IMR-90 (cell line): ENCODE measurements around the gene GFRA4. TPM values are rescaled to one million over a fixed set of nuclear protein-coding genes. Genes with fewer than 3 reads are reported as not detected.

ENCODE experiments used
- ATAC-seq: fragments of 200-7000 bp; cut with Tn5 transposase; 2 replicates; pipeline ENCODE4 v1.9.1; 2020; ENCODE audit warnings: low read depth, mild to moderate bottlenecking, moderate library complexity
- BruUV-seq: library from RNA; stranded (reverse); fragments of 400-500 nt; replicated peaks from 2 replicates; lab custom pipeline; 2021; lab: Mats Ljungman, UMichigan
- CTCF ChIA-PET: fragments of 300-600 bp; formaldehyde crosslinking; extraction: SDS; loops from one replicate; lab custom pipeline; 2021; ENCODE audit warnings: antibody characterized with exemption; lab: Yijun Ruan, JAX
- POLR2A ChIA-PET: fragments of 300-600 bp; sonication (Branson Sonifier 250); formaldehyde crosslinking; loops from one replicate; lab custom pipeline; 2022; ENCODE audit warnings: antibody characterized with exemption; ENCODE audit not compliant: unreplicated experiment; lab: Charles Lee
- DNase-seq: peaks from one replicate; pipeline ENCODE4 v3.0.0; 2013
- H2AFZ ChIP-seq: replicated peaks from 2 replicates; pipeline ENCODE3; 2013; ENCODE audit warnings: low read length, mild to moderate bottlenecking; ENCODE audit not compliant: poor library complexity
- H2AK5ac ChIP-seq: 2 replicates; pipeline ENCODE4 v1.6.1; 2013; ENCODE audit warnings: low read depth, low read length, inconsistent platforms
- H2AK9ac ChIP-seq: replicated peaks from 2 replicates; pipeline ENCODE3; 2013; ENCODE audit warnings: mild to moderate bottlenecking, low read depth, low read length, moderate library complexity; ENCODE audit not compliant: poor library complexity
- H2BK120ac ChIP-seq: 2 replicates; pipeline ENCODE4 v1.6.1; 2013; ENCODE audit warnings: low read depth, low read length, inconsistent platforms
- H2BK15ac ChIP-seq: 3 replicates; pipeline ENCODE4 v1.6.1; 2013; ENCODE audit warnings: low read depth, low read length, inconsistent platforms
- H2BK20ac ChIP-seq: 2 replicates; pipeline ENCODE4 v1.6.1; 2013; ENCODE audit warnings: low read depth, mild to moderate bottlenecking, inconsistent platforms, low read length, moderate library complexity
- H2BK5ac ChIP-seq: 2 replicates; pipeline ENCODE4 v1.6.1; 2013; ENCODE audit warnings: mild to moderate bottlenecking, low read depth, low read length, inconsistent platforms; ENCODE audit not compliant: poor library complexity, severe bottlenecking
- H3K14ac ChIP-seq: replicated peaks from 2 replicates; pipeline ENCODE4 v1.6.1; 2013; ENCODE audit warnings: low read depth, low read length, inconsistent platforms
- H3K18ac ChIP-seq: 2 replicates; pipeline ENCODE4 v1.6.1; 2013; ENCODE audit warnings: low read depth, low read length, control low read depth
- H3K23ac ChIP-seq: 2 replicates; pipeline ENCODE4 v1.6.1; 2013; ENCODE audit warnings: low read depth, low read length, inconsistent platforms
- H3K27ac ChIP-seq: 2 replicates; pipeline ENCODE4 v1.5.1; 2013; ENCODE audit warnings: mild to moderate bottlenecking, control low read depth, low read length; ENCODE audit not compliant: insufficient read depth
- H3K27me3 ChIP-seq: 2 replicates; pipeline ENCODE4 v1.6.1; 2013; ENCODE audit warnings: low read length; ENCODE audit not compliant: control insufficient read depth, insufficient read depth
- H3K36me3 ChIP-seq: 2 replicates; pipeline ENCODE4 v1.6.1; 2013; ENCODE audit warnings: low read length, mixed read lengths; ENCODE audit not compliant: control insufficient read depth, insufficient read depth
- H3K4ac ChIP-seq: 2 replicates; pipeline ENCODE4 v1.6.1; 2013; ENCODE audit warnings: low read depth, low read length, inconsistent platforms
- H3K4me1 ChIP-seq: 2 replicates; pipeline ENCODE4 v1.6.1; 2013; ENCODE audit warnings: low read length, mixed read lengths; ENCODE audit not compliant: control insufficient read depth, insufficient read depth
- H3K4me2 ChIP-seq: 2 replicates; pipeline ENCODE4 v1.6.1; 2013; ENCODE audit warnings: low read depth, mild to moderate bottlenecking, control low read depth, low read length, moderate library complexity
- H3K4me3 ChIP-seq: 2 replicates; pipeline ENCODE4 v1.5.1; 2013; ENCODE audit warnings: low read depth, mild to moderate bottlenecking, control low read depth, low read length, moderate library complexity; ENCODE audit not compliant: insufficient read depth
- H3K56ac ChIP-seq: 2 replicates; pipeline ENCODE4 v1.6.1; 2013; ENCODE audit warnings: low read length, inconsistent platforms; ENCODE audit not compliant: insufficient read depth; ENCODE audit errors: extremely low read depth
- H3K79me1 ChIP-seq, 2 experiments: 2 replicates each; pipeline ENCODE4 v1.6.1; 2013; ENCODE audit warnings: low read length in 2 of 2, inconsistent platforms in 1 of 2, low read depth in 1 of 2
- H3K9ac ChIP-seq: 2 replicates; pipeline ENCODE4 v1.6.1; 2013; ENCODE audit warnings: low read depth, low read length, control low read depth
- H3K9me1 ChIP-seq: 2 replicates; pipeline ENCODE4 v1.6.1; 2013; ENCODE audit warnings: low read length, inconsistent platforms; ENCODE audit not compliant: insufficient read depth
- H3K9me3 ChIP-seq: 2 replicates; pipeline ENCODE4 v1.6.1; 2013; ENCODE audit warnings: low read length; ENCODE audit not compliant: control insufficient read depth, insufficient read depth
- H4K20me1 ChIP-seq: 2 replicates; pipeline ENCODE4 v1.6.1; 2013; ENCODE audit warnings: low read length, inconsistent platforms; ENCODE audit not compliant: insufficient read depth
- H4K5ac ChIP-seq: 2 replicates; pipeline ENCODE4 v1.6.1; 2013; ENCODE audit warnings: mild to moderate bottlenecking, low read depth, low read length, control low read depth
- H4K8ac ChIP-seq, 2 experiments: 2 replicates each; pipeline ENCODE4 v1.6.1; 2013; ENCODE audit warnings: low read depth in 2 of 2, low read length in 2 of 2, control low read depth in 1 of 2, inconsistent platforms in 1 of 2
- H4K91ac ChIP-seq: 2 replicates; pipeline ENCODE4 v1.6.1; 2013; ENCODE audit warnings: low read depth, low read length, inconsistent platforms; ENCODE audit not compliant: insufficient read depth
- BHLHE40 ChIP-seq: fragments of 150-350 bp; IDR thresholded peaks from 2 replicates; pipeline ENCODE4 v1.6.1; 2016; ENCODE audit warnings: mild to moderate bottlenecking, low read depth, low read length
- CEBPB ChIP-seq: IDR thresholded peaks from 2 replicates; pipeline ENCODE4 v1.6.1; 2012; ENCODE audit warnings: low read depth, low read length, improper control_type of control experiment
- MAZ ChIP-seq: IDR thresholded peaks from 2 replicates; pipeline ENCODE4 v1.6.1; 2012; ENCODE audit warnings: low read depth, mild to moderate bottlenecking, low read length, improper control_type of control experiment, moderate library complexity, borderline replicate concordance
- POLR2A ChIP-seq: IDR thresholded peaks from 2 replicates; pipeline ENCODE4 v1.6.1; 2012; ENCODE audit warnings: mild to moderate bottlenecking, low read depth, low read length
- RAD21 ChIP-seq: IDR thresholded peaks from 2 replicates; pipeline ENCODE4 v1.6.1; 2012; ENCODE audit warnings: low read length, improper control_type of control experiment
- RCOR1 ChIP-seq: IDR thresholded peaks from 2 replicates; pipeline ENCODE4 v1.6.1; 2012; ENCODE audit warnings: mild to moderate bottlenecking, low read length, improper control_type of control experiment; ENCODE audit not compliant: insufficient replicate concordance
- WGBS, 2 experiments: methylation state at CpG; one replicate each; pipeline versions ENCODE4 v1.1.5 to v1.1.7; 2013; ENCODE audit warnings: missing lambda C conversion rate in 2 of 2; ENCODE audit not compliant: insufficient read length in 1 of 2; ENCODE audit errors: extremely low coverage in 2 of 2; 5-methylcytosine and 5-hydroxymethylcytosine counted together
- dilution Hi-C: fragments of 300-500 bp; cut with HindIII; formaldehyde crosslinking; loops from one replicate; pipeline ENCODE4 v1.14.3; 2018; ENCODE audit warnings: low sequenced_read_pairs; ENCODE audit not compliant: unreplicated experiment
- in situ Hi-C: fragments of 300-500 bp; cut with MboI; formaldehyde crosslinking; loops from 3 replicates; pipeline ENCODE4 v1.14.3; 2019; ENCODE audit warnings: low sequenced_read_pairs, inconsistent platforms, mixed read lengths
- intact Hi-C: fragments of 100-400 bp; cut with micrococcal nuclease; formaldehyde crosslinking; loops from 2 replicates; pipeline ENCODE4 v1.10.0; 2022
- polyA plus RNA-seq, 3 experiments: library from polyadenylated mRNA; depleted of rRNA; stranded (reverse); fragments of >200 nt; gene quantifications; 2 replicates each; pipeline ENCODE4 v1.2.3, GENCODE V29; 2012; ENCODE audit warnings: low replicate concordance in 1 of 3
- total RNA-seq: library from RNA; depleted of rRNA; stranded (reverse); fragments of >200 nt; gene quantifications from 2 replicates; pipeline ENCODE4 v1.2.3, GENCODE V29; 2012

The GFRA4 gene
- total and polyA plus RNA-seq, 2 of the 4 experiments (the other 2 are of a cell fraction) = not detected

GRCh38 chr20:3653921-3654320, 9.3 kb downstream of the GFRA4 start:
- H2AK5ac ChIP-seq = no peak overlapping the region
- no peak overlapping the region for H4K91ac ChIP-seq
- H4K8ac ChIP-seq = no peak overlapping the region
- no peak overlapping the region for H3K4ac ChIP-seq
- H3K9me1 ChIP-seq = peaks cover 7% of the 10 kb centered on the region; the same call in 1 of the 2 replicates
- no peak overlapping the region for H2BK120ac ChIP-seq
- H3K9ac ChIP-seq = no peak overlapping the region
- no peak overlapping the region for H3K23ac ChIP-seq
- no TSS peak for BruUV-seq
- POLR2A ChIA-PET = no interaction called here
- no peak for DNase-seq
- dilution Hi-C loops (no loop called here), in situ Hi-C loops (no loop called here), intact Hi-C loops (no loop called here)
- H3K4me2 ChIP-seq = no peak overlapping the region
- H3K56ac ChIP-seq = no peak overlapping the region
- no peak overlapping the region for H2AFZ ChIP-seq
- no peak overlapping the region for H2BK5ac ChIP-seq
- no peak overlapping the region for H3K14ac ChIP-seq
- H4K20me1 ChIP-seq = no peaks in the 10 kb centered on the region
- CTCF ChIA-PET = no interaction called here
- no peak overlapping the region for H2BK20ac ChIP-seq
- no peak overlapping the region for H3K4me3 ChIP-seq
- H3K4me1 ChIP-seq = no peaks in the 10 kb centered on the region
- TF ChIP-seq CEBPB (no peak), RCOR1 (no peak), BHLHE40 (no peak), POLR2A (no peak), RAD21 (no peak), MAZ (no peak)
- no peak overlapping the region for H2BK15ac ChIP-seq
- H3K36me3 ChIP-seq = no peaks in the 10 kb centered on the region; the same call in 1 of the 2 replicates
- H3K27ac ChIP-seq = no peak overlapping the region
- ATAC-seq = 0 out of 2 replicates have a peak, but pooled peaks have one; percentile 25
- no peak overlapping the region for H3K18ac ChIP-seq
- H3K9me3 ChIP-seq = peaks cover 5% of the 10 kb centered on the region; the same call in 1 of the 2 replicates
- H2AK9ac ChIP-seq = no peak overlapping the region
- no peak overlapping the region for H4K5ac ChIP-seq
- peaks cover 14% of the 10 kb centered on the region for H3K27me3 ChIP-seq
- WGBS, 2 experiments = no CpG with 5 or more reads among the region's 2 CpGs
- H3K79me1 ChIP-seq = no peaks in the 10 kb centered on the region
